Measurements from ENCODE around the gene HIRA. TPM values are rescaled to one million over a fixed set of nuclear protein-coding genes. Genes with fewer than 3 reads are reported as not detected.
A peak's percentile ranks its signal among the peaks of the same experiment; 100 is the strongest.
"Not testable (repeated sequence)": the region's sequence is repeated elsewhere in the genome, so short reads cannot be mapped to it uniquely, and the experiment has no call there.

The HIRA gene
- polyA plus RNA-seq, 4 donors: 22.8 to 32.8 (median 31.2) TPM

GRCh38 chr22:19445279-19445982, 13.9 kb upstream of the HIRA start:
- DNase-seq (ENCODE audit: low read depth in 4 of 4, low spot score in 3 of 4): not testable (repeated sequence)

GRCh38 chr22:19443544-19444211, 12.1 kb upstream of the HIRA start:
- DNase-seq (ENCODE audit: low read depth in 4 of 4, low spot score in 3 of 4): no peak

GRCh38 chr22:19442166-19442565, 10.6 kb upstream of the HIRA start:
- DNase-seq (ENCODE audit: low read depth in 4 of 4, low spot score in 3 of 4): no peak

- no peak for DNase-seq (ENCODE audit: low read depth in 4 of 4, low spot score in 3 of 4)
Observed at GRCh38 chr22:19440411-19441195, 9.1 kb upstream of the HIRA start.

- DNase-seq (ENCODE audit: low read depth in 4 of 4, low spot score in 3 of 4): no peak
Observed at GRCh38 chr22:19438298-19438697, 6.8 kb upstream of the HIRA start.

- not testable (repeated sequence) for DNase-seq (ENCODE audit: low read depth in 4 of 4, low spot score in 3 of 4)
Observed at GRCh38 chr22:19436444-19437161, 5.1 kb upstream of the HIRA start.

GRCh38 chr22:19434829-19435580, 3.5 kb upstream of the HIRA start:
- no peak for DNase-seq (ENCODE audit: low read depth in 4 of 4, low spot score in 3 of 4)

GRCh38 chr22:19434401-19434800, 2.9 kb upstream of the HIRA start:
- no peak for DNase-seq (ENCODE audit: low read depth in 4 of 4, low spot score in 3 of 4)

GRCh38 chr22:19432133-19432851, 759 bp upstream of the HIRA start, which contains the start of gene MRPL40:
TSS of gene MRPL40 (plus strand) at chr22:19432545. CDS start at chr22:19432555, 10 bp downstream.
- DNase-seq (ENCODE audit: low read depth in 4 of 4, low spot score in 3 of 4): peak; percentile 80 to 86 (median 84)

- no peak for DNase-seq (ENCODE audit: low read depth in 4 of 4, low spot score in 3 of 4)
Observed at GRCh38 chr22:19430890-19431541, 517 bp downstream of the HIRA start.

- no peak for DNase-seq (ENCODE audit: low read depth in 4 of 4, low spot score in 3 of 4)
Observed at GRCh38 chr22:19429950-19430889, 1.3 kb downstream of the HIRA start.

GRCh38 chr22:19424186-19424500, 7.4 kb downstream of the HIRA start:
- DNase-seq (ENCODE audit: low read depth in 4 of 4, low spot score in 3 of 4): no peak

GRCh38 chr22:19422440-19423301, 8.9 kb downstream of the HIRA start:
- DNase-seq (ENCODE audit: low read depth in 4 of 4, low spot score in 3 of 4): no peak

- no peak for DNase-seq (ENCODE audit: low read depth in 4 of 4, low spot score in 3 of 4)
Observed at GRCh38 chr22:19420321-19420720, 11.2 kb downstream of the HIRA start.

- no peak for DNase-seq (ENCODE audit: low read depth in 4 of 4, low spot score in 3 of 4)
Observed at GRCh38 chr22:19419464-19420178, 11.9 kb downstream of the HIRA start.

- DNase-seq (ENCODE audit: low read depth in 4 of 4, low spot score in 3 of 4): no peak
Observed at GRCh38 chr22:19419086-19419463, 12.5 kb downstream of the HIRA start.
